Measurements from ENCODE around the gene TTLL6.
"Not testable (repeated sequence)": the region's sequence is repeated elsewhere in the genome, so short reads cannot be mapped to it uniquely, and the experiment has no call there.

Gene TTLL6

GRCh38 chr17:48719642-48720265 lies 97.3 kb downstream of the TTLL6 start:
- H3K9me3 ChIP-seq = no peaks in the 10 kb centered on the region
- H3K36me3 ChIP-seq = no peaks in the 10 kb centered on the region
- TF ChIP-seq CTCF (IDR thresholded peaks at IDR 0.05) = no peak
- H3K4me1 ChIP-seq (ENCODE audit: control insufficient read depth in 1 of 2, insufficient read depth in 1 of 2, low read depth in 1 of 2, low read length in 1 of 2) = peaks cover 0 to 11% of the 10 kb centered on the region in 2 experiments
- H3K4me3 ChIP-seq (ENCODE audit: low read depth in 1 of 2, low read length in 1 of 2) = no peak overlapping the region
- no peak overlapping the region for H3K27ac ChIP-seq
- H3K27me3 ChIP-seq = peaks cover 100% of the 10 kb centered on the region

- no peak for TF ChIP-seq CTCF (IDR thresholded peaks at IDR 0.05)
- H3K9me3 ChIP-seq = no peaks in the 10 kb centered on the region
- H3K4me3 ChIP-seq (ENCODE audit: low read depth in 1 of 2, low read length in 1 of 2) = no peak overlapping the region
- H3K4me1 ChIP-seq (ENCODE audit: control insufficient read depth in 1 of 2, insufficient read depth in 1 of 2, low read depth in 1 of 2, low read length in 1 of 2) = peaks cover 0 to 4% of the 10 kb centered on the region in 2 experiments
- H3K36me3 ChIP-seq = no peaks in the 10 kb centered on the region
- peaks cover 100% of the 10 kb centered on the region for H3K27me3 ChIP-seq
- no peak overlapping the region for H3K27ac ChIP-seq
Measured at GRCh38 chr17:48718761-48719641, 98.0 kb downstream of the TTLL6 start.

GRCh38 chr17:48718227-48718760 lies 98.7 kb downstream of the TTLL6 start:
- Histone ChIP-seq H3K9me3 (no peaks in the 10 kb centered on the region), H3K27ac (no peak overlapping the region), H3K36me3 (no peaks in the 10 kb centered on the region), H3K4me1 (ENCODE audit: control insufficient read depth in 1 of 2, insufficient read depth in 1 of 2, low read depth in 1 of 2, low read length in 1 of 2) (no peaks in the 10 kb centered on the region), H3K27me3 (peaks cover 100% of the 10 kb centered on the region), H3K4me3 (ENCODE audit: low read depth in 1 of 2, low read length in 1 of 2) (no peak overlapping the region)
- TF ChIP-seq CTCF (IDR thresholded peaks at IDR 0.05) = no peak

- TF ChIP-seq CTCF (IDR thresholded peaks at IDR 0.05) = no peak
- Histone ChIP-seq H3K27me3 (peaks cover 100% of the 10 kb centered on the region), H3K4me1 (ENCODE audit: control insufficient read depth in 1 of 2, insufficient read depth in 1 of 2, low read depth in 1 of 2, low read length in 1 of 2) (no peaks in the 10 kb centered on the region), H3K27ac (no peak overlapping the region), H3K36me3 (no peaks in the 10 kb centered on the region), H3K4me3 (ENCODE audit: low read depth in 1 of 2, low read length in 1 of 2) (no peak overlapping the region), H3K9me3 (no peaks in the 10 kb centered on the region)
Measured at GRCh38 chr17:48717367-48718226, 99.4 kb downstream of the TTLL6 start.

- peaks cover 99% of the 10 kb centered on the region for H3K27me3 ChIP-seq
- not testable (repeated sequence) for H3K36me3 ChIP-seq; H3K27ac ChIP-seq; H3K4me1 ChIP-seq (ENCODE audit: control insufficient read depth in 1 of 2, insufficient read depth in 1 of 2, low read depth in 1 of 2, low read length in 1 of 2); H3K4me3 ChIP-seq (ENCODE audit: low read depth in 1 of 2, low read length in 1 of 2); H3K9me3 ChIP-seq
Measured at GRCh38 chr17:48716549-48716948, 100.5 kb downstream of the TTLL6 start.
